PC-9 (cell line): ENCODE data around the gene GLIPR1.

Experiments
- EZH2 ChIP-seq: fragments of 200-600 bp; sonication (generic); IDR thresholded peaks from 2 replicates; pipeline ENCODE4 v1.8.0; 2017; ENCODE audit warnings: antibody characterized with exemption, low read depth
- TF ChIP-seq, protein P1 (sequence below): fragments of 200-600 bp; sonication (generic); conservative IDR thresholded peaks from 2 replicates; pipeline ENCODE4 v1.6.1; 2017; ENCODE audit warnings: mixed run types, antibody characterized with exemption, mild to moderate bottlenecking, moderate library complexity

DNA sequence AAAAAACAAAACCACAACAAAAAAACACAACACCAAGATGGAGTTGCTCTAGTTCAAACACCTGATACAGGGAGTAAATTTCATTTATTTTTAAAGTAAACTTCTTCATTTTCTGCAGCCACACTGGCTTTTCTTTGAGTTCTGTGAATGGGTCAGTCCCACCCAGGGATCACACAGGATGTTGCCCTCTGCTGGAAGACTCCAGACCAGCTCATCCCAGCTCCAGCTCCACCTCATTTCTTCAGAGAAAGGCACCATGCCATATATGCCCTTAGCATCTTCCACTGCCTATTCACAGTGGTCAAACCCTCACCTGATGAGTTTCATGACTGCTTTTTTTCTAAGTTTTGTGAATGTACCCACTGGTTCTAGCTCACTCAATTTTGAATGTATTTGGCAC lies 8.0 kb downstream of the GLIPR1 start:
- TF ChIP-seq EZH2, result no peak
- TF ChIP-seq, protein P1, sequence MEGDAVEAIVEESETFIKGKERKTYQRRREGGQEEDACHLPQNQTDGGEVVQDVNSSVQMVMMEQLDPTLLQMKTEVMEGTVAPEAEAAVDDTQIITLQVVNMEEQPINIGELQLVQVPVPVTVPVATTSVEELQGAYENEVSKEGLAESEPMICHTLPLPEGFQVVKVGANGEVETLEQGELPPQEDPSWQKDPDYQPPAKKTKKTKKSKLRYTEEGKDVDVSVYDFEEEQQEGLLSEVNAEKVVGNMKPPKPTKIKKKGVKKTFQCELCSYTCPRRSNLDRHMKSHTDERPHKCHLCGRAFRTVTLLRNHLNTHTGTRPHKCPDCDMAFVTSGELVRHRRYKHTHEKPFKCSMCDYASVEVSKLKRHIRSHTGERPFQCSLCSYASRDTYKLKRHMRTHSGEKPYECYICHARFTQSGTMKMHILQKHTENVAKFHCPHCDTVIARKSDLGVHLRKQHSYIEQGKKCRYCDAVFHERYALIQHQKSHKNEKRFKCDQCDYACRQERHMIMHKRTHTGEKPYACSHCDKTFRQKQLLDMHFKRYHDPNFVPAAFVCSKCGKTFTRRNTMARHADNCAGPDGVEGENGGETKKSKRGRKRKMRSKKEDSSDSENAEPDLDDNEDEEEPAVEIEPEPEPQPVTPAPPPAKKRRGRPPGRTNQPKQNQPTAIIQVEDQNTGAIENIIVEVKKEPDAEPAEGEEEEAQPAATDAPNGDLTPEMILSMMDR, result no peak
